RWPE1 (cell line): Measurements from ENCODE around the gene GPR158.
"Not testable (repeated sequence)": the region's sequence is repeated elsewhere in the genome, so short reads cannot be mapped to it uniquely, and the experiment has no call there.

ENCODE experiments used
- CTCF ChIA-PET: fragments of 350-600 bp; sonication (Branson Sonifier 250); formaldehyde crosslinking; extraction: SDS; loops from one replicate; lab custom pipeline; 2021; lab: Yijun Ruan, JAX
- POLR2A ChIA-PET: fragments of 400-600 bp; formaldehyde crosslinking; extraction: SDS; loops from one replicate; lab custom pipeline; 2020; ENCODE audit warnings: antibody characterized with exemption; ENCODE audit not compliant: low non-redundant PET; lab: Yijun Ruan, JAX
- DNase-seq: peaks from one replicate; pipeline ENCODE4 v3.0.0; 2012; ENCODE audit warnings: low spot score
- H3K27ac ChIP-seq: fragments of 450-650 bp; 2 replicates; pipeline ENCODE4 v1.5.1; 2017
- CTCF ChIP-seq: fragments of 450-650 bp; conservative IDR thresholded peaks from 2 replicates; pipeline ENCODE4 v1.5.1; 2017; ENCODE audit warnings: low read depth, mild to moderate bottlenecking

Gene GPR158

GRCh38 chr10:25304606-25305005 lies 129.8 kb downstream of the GPR158 start:
- no peak overlapping the region for H3K27ac ChIP-seq
- no peak for TF ChIP-seq CTCF
- ChIA-PET CTCF (no interaction called here), POLR2A (no interaction called here)
- DNase-seq = no peak

- POLR2A ChIA-PET = no interaction called here
- no peak for DNase-seq
- CTCF ChIA-PET = no interaction called here
- TF ChIP-seq CTCF = no peak
- H3K27ac ChIP-seq = no peak overlapping the region
Measured at GRCh38 chr10:25306386-25306785, 131.6 kb downstream of the GPR158 start.

GRCh38 chr10:25308278-25308677 lies 133.5 kb downstream of the GPR158 start:
- no peak for TF ChIP-seq CTCF
- H3K27ac ChIP-seq = no peak overlapping the region
- DNase-seq = no peak
- CTCF ChIA-PET = interaction anchor here (0.6 kb wide), 1 partner anchor 1482 kb away, joined by 4 read pairs; no protein-coding TSS in a partner anchor
- POLR2A ChIA-PET = no interaction called here

GRCh38 chr10:25317596-25318211 lies 142.9 kb downstream of the GPR158 start:
- POLR2A ChIA-PET, DNase-seq, H3K27ac ChIP-seq, CTCF ChIA-PET: not testable (repeated sequence)

- DNase-seq = no peak
- TF ChIP-seq CTCF = no peak
- ChIA-PET POLR2A (no interaction called here), CTCF (no interaction called here)
- no peak overlapping the region for H3K27ac ChIP-seq
Measured at GRCh38 chr10:25327273-25327672, 152.5 kb downstream of the GPR158 start.

GRCh38 chr10:25328361-25328760 lies 153.6 kb downstream of the GPR158 start:
- ChIA-PET POLR2A (no interaction called here), CTCF (no interaction called here)
- DNase-seq = no peak
- TF ChIP-seq CTCF = no peak
- H3K27ac ChIP-seq = no peak overlapping the region

- CTCF ChIA-PET = interaction anchor here (0.6 to 0.7 kb wide), 3 partner anchors 113 to 887 kb away, joined by 3 to 4 read pairs (median 4); partner anchors contain the start of gene GAD2
- POLR2A ChIA-PET, H3K27ac ChIP-seq, DNase-seq: not testable (repeated sequence)
Measured at GRCh38 chr10:25329587-25329986, 154.8 kb downstream of the GPR158 start.
